Measurements from ENCODE around the gene GPR42. TPM values are rescaled to one million over a fixed set of nuclear protein-coding genes. Genes with fewer than 3 reads are reported as not detected.
"Not testable (repeated sequence)": the region's sequence is repeated elsewhere in the genome, so short reads cannot be mapped to it uniquely, and the experiment has no call there.

Gene GPR42
- total RNA-seq, 1 experiment from 2014 or later, result not detected

GRCh38 chr19:35357867-35358573 is 12.8 kb upstream of the GPR42 start, which contains the start of gene FFAR3 (continued):
- TF ChIP-seq REST (IDR thresholded peaks at IDR 0.05; ENCODE audit: low read depth) (no peak), CEBPB (IDR thresholded peaks at IDR 0.05; ENCODE audit: low read depth) (no peak), EZH2phosphoT487 (IDR thresholded peaks at IDR 0.05; ENCODE audit: borderline replicate concordance) (no peak), ZNF274 (IDR thresholded peaks at IDR 0.05; ENCODE audit: low read depth, low read length) (no peak), SP1 (IDR thresholded peaks at IDR 0.05; ENCODE audit: low read depth) (no peak), EGR1 (IDR thresholded peaks at IDR 0.05; ENCODE audit: low read depth) (no peak), ZFX (IDR thresholded peaks at IDR 0.05) (no peak)

- DNase-seq (ENCODE audit: low read depth, low spot score); H3K4me1 ChIP-seq (ENCODE audit: control insufficient read depth in 1 of 2, insufficient read depth in 2 of 2, low read length in 2 of 2); H3K36me3 ChIP-seq (ENCODE audit: control insufficient read depth in 1 of 2, insufficient read depth in 2 of 2, low read length in 2 of 2); H3K27ac ChIP-seq (ENCODE audit: low read depth, low read length); H4K20me1 ChIP-seq (ENCODE audit: insufficient read depth); H3K79me2 ChIP-seq (ENCODE audit: insufficient read depth, low read length); ATAC-seq; H3K9me3 ChIP-seq (ENCODE audit: control insufficient read depth in 1 of 2, insufficient read depth in 1 of 2, low read depth in 1 of 2, low read length in 2 of 2); CTCF ChIA-PET; H2AFZ ChIP-seq (ENCODE audit: low read depth, low read length, poor library complexity, severe bottlenecking); BruUV-seq (replicated peaks); RAD21 ChIA-PET (ENCODE audit: low non-redundant PET in 1 of 2, low total read pairs in 2 of 2, uncharacterized antibody in 2 of 2, unreplicated experiment in 2 of 2); H3K9ac ChIP-seq (ENCODE audit: low read length); H3K4me3 ChIP-seq (replicated peaks in 1 of 2; ENCODE audit: low read depth in 1 of 2, low read length in 2 of 2); H3K27me3 ChIP-seq (ENCODE audit: insufficient read depth, low read length); H3K9me2 ChIP-seq (ENCODE audit: insufficient read depth); POLR2A ChIA-PET; H3K4me2 ChIP-seq (ENCODE audit: low read length): not testable (repeated sequence)
- intact Hi-C loops (cut with micrococcal nuclease), result loop anchor here (10.0 kb wide), 1 partner anchor 356 kb away; the partner anchor contains the start of gene KMT2B
These were observed 12.0 kb upstream of the GPR42 start for GRCh38 chr19:35358834-35359233.

GRCh38 chr19:35359395-35359794 is 11.5 kb upstream of the GPR42 start:
- H2AFZ ChIP-seq (ENCODE audit: low read depth, low read length, poor library complexity, severe bottlenecking); H3K4me1 ChIP-seq (ENCODE audit: control insufficient read depth in 1 of 2, insufficient read depth in 2 of 2, low read length in 2 of 2); H3K9ac ChIP-seq (ENCODE audit: low read length); H3K79me2 ChIP-seq (ENCODE audit: insufficient read depth, low read length); H4K20me1 ChIP-seq (ENCODE audit: insufficient read depth); DNase-seq (ENCODE audit: low read depth, low spot score); H3K27ac ChIP-seq (ENCODE audit: low read depth, low read length); CTCF ChIA-PET; ATAC-seq; H3K36me3 ChIP-seq (ENCODE audit: control insufficient read depth in 1 of 2, insufficient read depth in 2 of 2, low read length in 2 of 2); POLR2A ChIA-PET; H3K9me3 ChIP-seq (ENCODE audit: control insufficient read depth in 1 of 2, insufficient read depth in 1 of 2, low read depth in 1 of 2, low read length in 2 of 2); H3K4me2 ChIP-seq (ENCODE audit: low read length); H3K9me2 ChIP-seq (ENCODE audit: insufficient read depth); H3K27me3 ChIP-seq (ENCODE audit: insufficient read depth, low read length); BruUV-seq (replicated peaks); RAD21 ChIA-PET (ENCODE audit: low non-redundant PET in 1 of 2, low total read pairs in 2 of 2, uncharacterized antibody in 2 of 2, unreplicated experiment in 2 of 2); H3K4me3 ChIP-seq (replicated peaks in 1 of 2; ENCODE audit: low read depth in 1 of 2, low read length in 2 of 2): not testable (repeated sequence)
- intact Hi-C loops (cut with micrococcal nuclease), result loop anchor here (10.0 kb wide), 1 partner anchor 355 kb away; the partner anchor contains the start of gene KMT2B

- DNase-seq (ENCODE audit: low read depth, low spot score); H3K36me3 ChIP-seq (ENCODE audit: control insufficient read depth in 1 of 2, insufficient read depth in 2 of 2, low read length in 2 of 2); H3K9ac ChIP-seq (ENCODE audit: low read length); H2AFZ ChIP-seq (ENCODE audit: low read depth, low read length, poor library complexity, severe bottlenecking); H3K79me2 ChIP-seq (ENCODE audit: insufficient read depth, low read length); ATAC-seq; H3K4me3 ChIP-seq (replicated peaks in 1 of 2; ENCODE audit: low read depth in 1 of 2, low read length in 2 of 2); H3K4me1 ChIP-seq (ENCODE audit: control insufficient read depth in 1 of 2, insufficient read depth in 2 of 2, low read length in 2 of 2); H3K27me3 ChIP-seq (ENCODE audit: insufficient read depth, low read length); H3K4me2 ChIP-seq (ENCODE audit: low read length); CTCF ChIA-PET; intact Hi-C loops (cut with micrococcal nuclease); H3K9me3 ChIP-seq (ENCODE audit: control insufficient read depth in 1 of 2, insufficient read depth in 1 of 2, low read depth in 1 of 2, low read length in 2 of 2); H4K20me1 ChIP-seq (ENCODE audit: insufficient read depth); BruUV-seq (replicated peaks); POLR2A ChIA-PET; RAD21 ChIA-PET (ENCODE audit: low non-redundant PET in 1 of 2, low total read pairs in 2 of 2, uncharacterized antibody in 2 of 2, unreplicated experiment in 2 of 2); H3K27ac ChIP-seq (ENCODE audit: low read depth, low read length); H3K9me2 ChIP-seq (ENCODE audit: insufficient read depth): not testable (repeated sequence)
These were observed 10.8 kb upstream of the GPR42 start for GRCh38 chr19:35360081-35360480.
